GM12878 (cell line): ENCODE data around the gene GRIK4. TPM values are rescaled to one million over a fixed set of nuclear protein-coding genes. Genes with fewer than 3 reads are reported as not detected.

Experiments used
- ATAC-seq: fragments of 200-7000 bp; cut with Tn5 transposase; 3 replicates; pipeline ENCODE4 v1.9.1; 2020; ENCODE audit warnings: mild to moderate bottlenecking, moderate library complexity
- BruUV-seq: library from RNA; stranded (reverse); fragments of 400-500 nt; replicated peaks from 2 replicates; lab custom pipeline; 2021; lab: Mats Ljungman, UMichigan
- CTCF ChIA-PET: fragments of 300-600 bp; sonication (Branson Sonifier 250); formaldehyde crosslinking; extraction: SDS; loops from one replicate; lab custom pipeline; 2021; ENCODE audit warnings: inconsistent platforms; lab: Yijun Ruan, JAX
- POLR2A ChIA-PET: fragments of 350-600 bp; formaldehyde crosslinking; extraction: SDS; loops from one replicate; lab custom pipeline; 2021; ENCODE audit warnings: inconsistent platforms; lab: Charles Lee
- RAD21 ChIA-PET: fragments of 300-600 bp; sonication (Branson Sonifier 250); formaldehyde crosslinking; loops from one replicate; lab custom pipeline; 2023; ENCODE audit warnings: antibody characterized with exemption; ENCODE audit not compliant: unreplicated experiment; lab: Charles Lee
- SMC1A ChIA-PET: fragments of 300-600 bp; sonication (Branson Sonifier 250); formaldehyde crosslinking; loops from one replicate; lab custom pipeline; 2023; ENCODE audit not compliant: unreplicated experiment, uncharacterized antibody; lab: Charles Lee
- DNase-seq: peaks from one replicate; pipeline ENCODE4 v3.0.0-alpha.2; 2011; ENCODE audit warnings: low read depth, low spot score
- FAIRE-seq: peaks from 3 replicates; lab custom pipeline; 2011; peaks lifted over from hg19 to GRCh38; lab: Jason Lieb, UNC
- H2AFZ ChIP-seq: 2 replicates; pipeline ENCODE4 v1.6.0; 2011; ENCODE audit warnings: low read depth, low read length, control low read depth; ENCODE audit not compliant: control insufficient read depth
- H3K27ac ChIP-seq: 2 replicates; pipeline ENCODE4 v1.5.1; 2011; ENCODE audit warnings: control low read depth; ENCODE audit not compliant: control insufficient read depth, insufficient read depth
- H3K27me3 ChIP-seq, 2 experiments: replicated peaks in 1 of 2; 2 replicates each; pipeline versions ENCODE4 v1.6.0 to v1.6.1; 2011; ENCODE audit warnings: low read length in 1 of 2; ENCODE audit not compliant: control insufficient read depth in 2 of 2, insufficient read depth in 2 of 2
- H3K36me3 ChIP-seq, 2 experiments: 2 replicates each; pipeline ENCODE4 v1.5.1; 2011; ENCODE audit warnings: low read length in 1 of 2; ENCODE audit not compliant: control insufficient read depth in 2 of 2, insufficient read depth in 2 of 2
- H3K4me1 ChIP-seq: 2 replicates; pipeline ENCODE4 v1.6.1; 2011; ENCODE audit warnings: mild to moderate bottlenecking, low read length, moderate library complexity, mixed read lengths; ENCODE audit not compliant: control insufficient read depth, insufficient read depth
- H3K4me2 ChIP-seq: 2 replicates; pipeline ENCODE4 v1.6.0; 2011; ENCODE audit warnings: control low read depth; ENCODE audit not compliant: control insufficient read depth, insufficient read depth
- H3K4me3 ChIP-seq: fragments of 200-600 bp; sonication (generic); 2 replicates; pipeline ENCODE4 v1.5.1; 2016
- H3K79me2 ChIP-seq: 2 replicates; pipeline ENCODE4 v1.6.0; 2011; ENCODE audit warnings: low read length; ENCODE audit not compliant: control insufficient read depth, insufficient read depth
- H3K9ac ChIP-seq: 2 replicates; pipeline ENCODE4 v1.8.0; 2011; ENCODE audit warnings: low read length, control low read depth, mixed read lengths; ENCODE audit not compliant: control insufficient read depth, insufficient read depth
- H3K9me3 ChIP-seq: replicated peaks from 3 replicates; pipeline ENCODE4 v1.5.1; 2011; ENCODE audit warnings: mild to moderate bottlenecking, low read length; ENCODE audit not compliant: control insufficient read depth, insufficient read depth
- H4K20me1 ChIP-seq: 2 replicates; pipeline ENCODE4 v1.6.0; 2011; ENCODE audit not compliant: control insufficient read depth, insufficient read depth
- CHD1 ChIP-seq: IDR thresholded peaks from 2 replicates; pipeline ENCODE4 v1.6.1; 2012; ENCODE audit warnings: low read depth, low read length, improper control_type of control experiment
- IKZF1 ChIP-seq: fragments of 450-650 bp; conservative IDR thresholded peaks from 2 replicates; pipeline ENCODE4 v1.6.1; 2017; ENCODE audit warnings: antibody characterized with exemption, mild to moderate bottlenecking
- IKZF2 ChIP-seq, 2 experiments: fragments of 450-650 bp; IDR thresholded peaks; 2 replicates each; pipeline ENCODE4 v1.6.1; 2017; ENCODE audit warnings: mild to moderate bottlenecking in 2 of 2, moderate library complexity in 2 of 2
- IRF4 ChIP-seq: IDR thresholded peaks from 2 replicates; pipeline ENCODE4 v1.6.1; 2011; ENCODE audit warnings: low read depth, low read length
- KAT2A ChIP-seq: conservative IDR thresholded peaks from 2 replicates; pipeline ENCODE4 v1.6.1; 2011; ENCODE audit warnings: low read depth, low read length; ENCODE audit not compliant: control insufficient read depth
- MXI1 ChIP-seq: fragments of 150-350 bp; IDR thresholded peaks from 2 replicates; pipeline ENCODE4 v1.6.1; 2011; ENCODE audit warnings: low read depth, mild to moderate bottlenecking, inconsistent platforms, low read length, improper control_type of control experiment
- NFYA ChIP-seq: IDR thresholded peaks from 2 replicates; pipeline ENCODE4 v1.6.1; 2011; ENCODE audit warnings: low read depth, mild to moderate bottlenecking, low read length, improper control_type of control experiment, borderline replicate concordance
- PAX5 ChIP-seq: IDR thresholded peaks from 2 replicates; pipeline ENCODE4 v1.6.1; 2011; ENCODE audit warnings: low read depth, low read length, borderline replicate concordance
- SIN3A ChIP-seq: IDR thresholded peaks from 2 replicates; pipeline ENCODE4 v1.6.1; 2012; ENCODE audit warnings: low read depth, low read length, improper control_type of control experiment
- SP1 ChIP-seq: IDR thresholded peaks from one replicate; pipeline ENCODE4 v1.6.1; 2011; ENCODE audit warnings: low read depth, low read length
- TCF12 ChIP-seq: IDR thresholded peaks from 2 replicates; pipeline ENCODE4 v1.6.1; 2011; ENCODE audit warnings: low read depth, mild to moderate bottlenecking, low read length
- WGBS: methylation state at CpG from one replicate; pipeline ENCODE4 v1.1.6; 2016; ENCODE audit warnings: low lambda C conversion rate; ENCODE audit not compliant: insufficient replicate concordance, insufficient coverage; ENCODE audit errors: missing lambda C conversion rate; 5-methylcytosine and 5-hydroxymethylcytosine counted together
- in situ Hi-C: fragments of 300-500 bp; cut with MboI; formaldehyde crosslinking; loops from 9 replicates; pipeline ENCODE4 v1.14.3; 2018; ENCODE audit warnings: mixed read lengths
- intact Hi-C: fragments of 100-400 bp; cut with micrococcal nuclease; formaldehyde crosslinking; loops from one replicate; pipeline ENCODE4 v1.14.2; 2022; ENCODE audit not compliant: unreplicated experiment
- polyA plus RNA-seq, 11 experiments: library from polyadenylated mRNA; depleted of rRNA in 4 of 11; unstranded in 6 of 11; stranded (reverse) in 5 of 11; fragments of >200 nt; fragmentation: Nextera tagmentation in 4 of 11; fragmentation: Illumina TruSeq in 1 of 11; extraction: Ambion mirVana in 4 of 11; extraction: Trizol in 1 of 11; gene quantifications; 1 replicate in 1 of 11; 2 replicates in 10 of 11; pipeline versions ENCODE4 v1.2.1 to v1.2.3, GENCODE V29; 2011 to 2016; ENCODE audit warnings: inconsistent platforms in 2 of 11, missing spikeins in 2 of 11, low read depth in 1 of 11
- total RNA-seq, 4 experiments: library from RNA; depleted of rRNA in 3 of 4; stranded (reverse); fragments of >200 nt in 3 of 4; fragmentation: Illumina TruSeq in 1 of 4; extraction: Trizol in 1 of 4; gene quantifications; 2 replicates each; pipeline versions ENCODE4 v1.2.1 to v1.2.3, GENCODE V29; 2013 to 2021
- TF ChIP-seq, protein P1 (sequence below): fragments of 450-650 bp; IDR thresholded peaks from 2 replicates; pipeline ENCODE4 v1.6.1; 2016; ENCODE audit warnings: mild to moderate bottlenecking, moderate library complexity, borderline replicate concordance
- TF ChIP-seq, protein P2 (sequence below): IDR thresholded peaks from 2 replicates; pipeline ENCODE4 v1.6.1; 2012; ENCODE audit warnings: low read depth, low read length, improper control_type of control experiment
- TF ChIP-seq, protein P3 (sequence below): fragments of 450-650 bp; IDR thresholded peaks from 2 replicates; pipeline ENCODE4 v1.6.1; 2016; ENCODE audit warnings: mild to moderate bottlenecking
- TF ChIP-seq, protein P4 (sequence below): IDR thresholded peaks from 2 replicates; pipeline ENCODE4 v1.6.1; 2012; ENCODE audit warnings: low read depth, low read length, improper control_type of control experiment
- TF ChIP-seq, protein P5 (sequence below): fragments of 450-650 bp; IDR thresholded peaks from 2 replicates; pipeline ENCODE4 v1.6.1; 2014; ENCODE audit warnings: mild to moderate bottlenecking

GRIK4 gene
- total and polyA plus RNA-seq, 10 of the 15 experiments (the other 5 are each of a cell fraction or from before 2014, with no cell fraction given) = 0.33 to 3.6 (median 0.72) TPM

DNA sequence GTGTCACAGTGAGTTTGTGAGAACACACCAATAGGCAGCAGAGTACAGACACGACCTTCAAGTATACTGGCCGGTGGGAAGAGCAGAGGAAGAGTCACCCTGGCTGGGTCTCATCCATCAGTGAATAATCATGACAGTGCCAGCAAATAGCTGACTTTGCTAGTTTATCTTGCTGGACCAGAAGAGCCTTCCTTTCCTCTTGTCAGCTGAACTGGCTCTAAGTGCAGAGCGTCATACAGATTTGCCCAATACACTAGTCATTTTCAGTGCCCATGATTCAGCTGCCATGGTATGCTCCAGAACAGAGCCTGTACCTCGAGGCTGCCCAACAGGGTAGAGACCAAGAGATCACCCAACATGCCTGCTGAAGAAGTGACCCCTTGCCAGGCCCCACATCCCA lies 429.5 kb downstream of the GRIK4 start (continued):
- TF ChIP-seq, protein P1, sequence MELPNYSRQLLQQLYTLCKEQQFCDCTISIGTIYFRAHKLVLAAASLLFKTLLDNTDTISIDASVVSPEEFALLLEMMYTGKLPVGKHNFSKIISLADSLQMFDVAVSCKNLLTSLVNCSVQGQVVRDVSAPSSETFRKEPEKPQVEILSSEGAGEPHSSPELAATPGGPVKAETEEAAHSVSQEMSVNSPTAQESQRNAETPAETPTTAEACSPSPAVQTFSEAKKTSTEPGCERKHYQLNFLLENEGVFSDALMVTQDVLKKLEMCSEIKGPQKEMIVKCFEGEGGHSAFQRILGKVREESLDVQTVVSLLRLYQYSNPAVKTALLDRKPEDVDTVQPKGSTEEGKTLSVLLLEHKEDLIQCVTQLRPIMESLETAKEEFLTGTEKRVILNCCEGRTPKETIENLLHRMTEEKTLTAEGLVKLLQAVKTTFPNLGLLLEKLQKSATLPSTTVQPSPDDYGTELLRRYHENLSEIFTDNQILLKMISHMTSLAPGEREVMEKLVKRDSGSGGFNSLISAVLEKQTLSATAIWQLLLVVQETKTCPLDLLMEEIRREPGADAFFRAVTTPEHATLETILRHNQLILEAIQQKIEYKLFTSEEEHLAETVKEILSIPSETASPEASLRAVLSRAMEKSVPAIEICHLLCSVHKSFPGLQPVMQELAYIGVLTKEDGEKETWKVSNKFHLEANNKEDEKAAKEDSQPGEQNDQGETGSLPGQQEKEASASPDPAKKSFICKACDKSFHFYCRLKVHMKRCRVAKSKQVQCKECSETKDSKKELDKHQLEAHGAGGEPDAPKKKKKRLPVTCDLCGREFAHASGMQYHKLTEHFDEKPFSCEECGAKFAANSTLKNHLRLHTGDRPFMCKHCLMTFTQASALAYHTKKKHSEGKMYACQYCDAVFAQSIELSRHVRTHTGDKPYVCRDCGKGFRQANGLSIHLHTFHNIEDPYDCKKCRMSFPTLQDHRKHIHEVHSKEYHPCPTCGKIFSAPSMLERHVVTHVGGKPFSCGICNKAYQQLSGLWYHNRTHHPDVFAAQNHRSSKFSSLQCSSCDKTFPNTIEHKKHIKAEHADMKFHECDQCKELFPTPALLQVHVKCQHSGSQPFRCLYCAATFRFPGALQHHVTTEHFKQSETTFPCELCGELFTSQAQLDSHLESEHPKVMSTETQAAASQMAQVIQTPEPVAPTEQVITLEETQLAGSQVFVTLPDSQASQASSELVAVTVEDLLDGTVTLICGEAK = no peak

DNA sequence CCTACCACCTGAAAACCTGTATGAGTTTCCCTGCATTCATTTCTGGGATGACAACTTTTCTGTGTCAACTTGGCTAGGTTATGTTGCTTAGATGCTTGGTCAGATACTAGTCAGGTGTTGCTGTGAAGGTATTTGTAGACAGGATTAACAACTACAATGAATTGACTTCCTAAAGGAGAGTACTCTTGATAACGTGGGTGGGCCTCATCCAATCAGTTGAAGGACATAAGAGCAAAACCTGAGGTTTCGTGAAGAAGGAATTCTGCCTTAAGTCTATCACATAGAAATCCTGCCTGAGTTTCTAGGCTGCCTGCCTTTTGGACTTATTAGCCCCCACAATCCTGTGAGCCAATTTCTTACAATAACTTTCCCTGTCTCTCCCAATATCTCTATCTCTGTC lies 431.2 kb downstream of the GRIK4 start:
- intact Hi-C loops = no loop called here
- Histone ChIP-seq H3K27me3 (peaks cover 0 to 2% of the 10 kb centered on the region in 2 experiments; a peak in 1 of 4 replicates), H3K4me2 (no peak overlapping the region), H3K9me3 (peaks cover 3% of the 10 kb centered on the region), H3K27ac (no peak overlapping the region), H3K79me2 (no peaks in the 10 kb centered on the region), H3K4me3 (no peak overlapping the region), H3K9ac (no peak overlapping the region), H4K20me1 (no peaks in the 10 kb centered on the region), H3K4me1 (no peaks in the 10 kb centered on the region), H2AFZ (no peak overlapping the region), H3K36me3 (no peaks in the 10 kb centered on the region; a peak in 1 of 4 replicates)
- ChIA-PET CTCF (no interaction called here), POLR2A (no interaction called here), RAD21 (no interaction called here), SMC1A (no interaction called here)
- DNase-seq = no peak
- no peak for FAIRE-seq
- ATAC-seq = no peak
- no TSS peak for BruUV-seq
- in situ Hi-C loops = no loop called here
- 0% methylated on average over 2 of the region's 2 CpGs for WGBS
- TF ChIP-seq CHD1 (no peak), MXI1 (no peak), KAT2A (no peak), IKZF1 (no peak), SIN3A (no peak), IRF4 (no peak), PAX5 (no peak), IKZF2 (IDR thresholded peaks at IDR 0.05) (no peak), SP1 (no peak), NFYA (no peak), TCF12 (no peak)
- TF ChIP-seq, protein P2, sequence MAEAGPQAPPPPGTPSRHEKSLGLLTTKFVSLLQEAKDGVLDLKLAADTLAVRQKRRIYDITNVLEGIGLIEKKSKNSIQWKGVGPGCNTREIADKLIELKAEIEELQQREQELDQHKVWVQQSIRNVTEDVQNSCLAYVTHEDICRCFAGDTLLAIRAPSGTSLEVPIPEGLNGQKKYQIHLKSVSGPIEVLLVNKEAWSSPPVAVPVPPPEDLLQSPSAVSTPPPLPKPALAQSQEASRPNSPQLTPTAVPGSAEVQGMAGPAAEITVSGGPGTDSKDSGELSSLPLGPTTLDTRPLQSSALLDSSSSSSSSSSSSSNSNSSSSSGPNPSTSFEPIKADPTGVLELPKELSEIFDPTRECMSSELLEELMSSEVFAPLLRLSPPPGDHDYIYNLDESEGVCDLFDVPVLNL = no peak
- TF ChIP-seq, protein P3, sequence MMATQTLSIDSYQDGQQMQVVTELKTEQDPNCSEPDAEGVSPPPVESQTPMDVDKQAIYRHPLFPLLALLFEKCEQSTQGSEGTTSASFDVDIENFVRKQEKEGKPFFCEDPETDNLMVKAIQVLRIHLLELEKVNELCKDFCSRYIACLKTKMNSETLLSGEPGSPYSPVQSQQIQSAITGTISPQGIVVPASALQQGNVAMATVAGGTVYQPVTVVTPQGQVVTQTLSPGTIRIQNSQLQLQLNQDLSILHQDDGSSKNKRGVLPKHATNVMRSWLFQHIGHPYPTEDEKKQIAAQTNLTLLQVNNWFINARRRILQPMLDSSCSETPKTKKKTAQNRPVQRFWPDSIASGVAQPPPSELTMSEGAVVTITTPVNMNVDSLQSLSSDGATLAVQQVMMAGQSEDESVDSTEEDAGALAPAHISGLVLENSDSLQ = no peak
- TF ChIP-seq, protein P4, sequence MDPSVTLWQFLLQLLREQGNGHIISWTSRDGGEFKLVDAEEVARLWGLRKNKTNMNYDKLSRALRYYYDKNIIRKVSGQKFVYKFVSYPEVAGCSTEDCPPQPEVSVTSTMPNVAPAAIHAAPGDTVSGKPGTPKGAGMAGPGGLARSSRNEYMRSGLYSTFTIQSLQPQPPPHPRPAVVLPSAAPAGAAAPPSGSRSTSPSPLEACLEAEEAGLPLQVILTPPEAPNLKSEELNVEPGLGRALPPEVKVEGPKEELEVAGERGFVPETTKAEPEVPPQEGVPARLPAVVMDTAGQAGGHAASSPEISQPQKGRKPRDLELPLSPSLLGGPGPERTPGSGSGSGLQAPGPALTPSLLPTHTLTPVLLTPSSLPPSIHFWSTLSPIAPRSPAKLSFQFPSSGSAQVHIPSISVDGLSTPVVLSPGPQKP = no peak
- TF ChIP-seq, protein P5, sequence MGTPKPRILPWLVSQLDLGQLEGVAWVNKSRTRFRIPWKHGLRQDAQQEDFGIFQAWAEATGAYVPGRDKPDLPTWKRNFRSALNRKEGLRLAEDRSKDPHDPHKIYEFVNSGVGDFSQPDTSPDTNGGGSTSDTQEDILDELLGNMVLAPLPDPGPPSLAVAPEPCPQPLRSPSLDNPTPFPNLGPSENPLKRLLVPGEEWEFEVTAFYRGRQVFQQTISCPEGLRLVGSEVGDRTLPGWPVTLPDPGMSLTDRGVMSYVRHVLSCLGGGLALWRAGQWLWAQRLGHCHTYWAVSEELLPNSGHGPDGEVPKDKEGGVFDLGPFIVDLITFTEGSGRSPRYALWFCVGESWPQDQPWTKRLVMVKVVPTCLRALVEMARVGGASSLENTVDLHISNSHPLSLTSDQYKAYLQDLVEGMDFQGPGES = no peak
